ENCODE results near the gene KCNJ18.
"Not testable (repeated sequence)": the region's sequence is repeated elsewhere in the genome, so short reads cannot be mapped to it uniquely, and the experiment has no call there.

The KCNJ18 gene

GRCh38 chr17:21677911-21678310 is 14.4 kb upstream of the KCNJ18 start:
- FAIRE-seq (no peak), DNase-seq (ENCODE audit: insufficient read length, low spot score) (no peak)
- TF ChIP-seq PAX5 (IDR thresholded peaks at IDR 0.05; ENCODE audit: insufficient read depth, low read length, severe bottlenecking) (no peak), SPI1 (IDR thresholded peaks at IDR 0.05; ENCODE audit: low read depth, low read length) (no peak), POLR2AphosphoS5 (IDR thresholded peaks at IDR 0.05; ENCODE audit: low read depth, low read length) (no peak), POU2F2 (IDR thresholded peaks at IDR 0.05; ENCODE audit: low read depth, low read length) (no peak), POLR2A (IDR thresholded peaks at IDR 0.05; ENCODE audit: low read depth, low read length) (no peak), TAF1 (IDR thresholded peaks at IDR 0.05; ENCODE audit: low read depth, low read length) (no peak)

- DNase-seq (ENCODE audit: insufficient read length, low spot score) (no peak), FAIRE-seq (no peak)
- TF ChIP-seq TAF1 (IDR thresholded peaks at IDR 0.05; ENCODE audit: low read depth, low read length) = no peak
- TF ChIP-seq POLR2A (IDR thresholded peaks at IDR 0.05; ENCODE audit: low read depth, low read length) = no peak
- no peak for TF ChIP-seq SPI1 (IDR thresholded peaks at IDR 0.05; ENCODE audit: low read depth, low read length)
- no peak for TF ChIP-seq PAX5 (IDR thresholded peaks at IDR 0.05; ENCODE audit: insufficient read depth, low read length, severe bottlenecking)
- no peak for TF ChIP-seq POU2F2 (IDR thresholded peaks at IDR 0.05; ENCODE audit: low read depth, low read length)
- TF ChIP-seq POLR2AphosphoS5 (IDR thresholded peaks at IDR 0.05; ENCODE audit: low read depth, low read length) = no peak
Observed at GRCh38 chr17:21678393-21679081, 13.8 kb upstream of the KCNJ18 start.

GRCh38 chr17:21679256-21680146 is 12.8 kb upstream of the KCNJ18 start:
- TF ChIP-seq POLR2AphosphoS5 (IDR thresholded peaks at IDR 0.05; ENCODE audit: low read depth, low read length) (no peak), TAF1 (IDR thresholded peaks at IDR 0.05; ENCODE audit: low read depth, low read length) (no peak), PAX5 (IDR thresholded peaks at IDR 0.05; ENCODE audit: insufficient read depth, low read length, severe bottlenecking) (no peak), POU2F2 (IDR thresholded peaks at IDR 0.05; ENCODE audit: low read depth, low read length) (no peak), POLR2A (IDR thresholded peaks at IDR 0.05; ENCODE audit: low read depth, low read length) (no peak), SPI1 (IDR thresholded peaks at IDR 0.05; ENCODE audit: low read depth, low read length) (no peak)
- DNase-seq (ENCODE audit: insufficient read length, low spot score) (no peak), FAIRE-seq (no peak)

GRCh38 chr17:21680366-21680765 is 12.0 kb upstream of the KCNJ18 start:
- DNase-seq (ENCODE audit: insufficient read length, low spot score) = no peak
- no peak for FAIRE-seq
- TF ChIP-seq POLR2A (IDR thresholded peaks at IDR 0.05; ENCODE audit: low read depth, low read length) (no peak), TAF1 (IDR thresholded peaks at IDR 0.05; ENCODE audit: low read depth, low read length) (no peak), POU2F2 (IDR thresholded peaks at IDR 0.05; ENCODE audit: low read depth, low read length) (no peak), SPI1 (IDR thresholded peaks at IDR 0.05; ENCODE audit: low read depth, low read length) (no peak), PAX5 (IDR thresholded peaks at IDR 0.05; ENCODE audit: insufficient read depth, low read length, severe bottlenecking) (no peak), POLR2AphosphoS5 (IDR thresholded peaks at IDR 0.05; ENCODE audit: low read depth, low read length) (no peak)

- FAIRE-seq; DNase-seq (ENCODE audit: insufficient read length, low spot score): not testable (repeated sequence)
Observed at GRCh38 chr17:21680850-21681351, 11.4 kb upstream of the KCNJ18 start.

- not testable (repeated sequence) for DNase-seq (ENCODE audit: insufficient read length, low spot score); FAIRE-seq
Observed at GRCh38 chr17:21681576-21681975, 10.7 kb upstream of the KCNJ18 start.

- not testable (repeated sequence) for DNase-seq (ENCODE audit: insufficient read length, low spot score); FAIRE-seq
Observed at GRCh38 chr17:21682130-21682529, 10.2 kb upstream of the KCNJ18 start.

- DNase-seq (ENCODE audit: insufficient read length, low spot score); FAIRE-seq: not testable (repeated sequence)
Observed at GRCh38 chr17:21683142-21683712, 9.1 kb upstream of the KCNJ18 start.

GRCh38 chr17:21683897-21684296 is 8.4 kb upstream of the KCNJ18 start:
- FAIRE-seq; DNase-seq (ENCODE audit: insufficient read length, low spot score): not testable (repeated sequence)

- not testable (repeated sequence) for FAIRE-seq; DNase-seq (ENCODE audit: insufficient read length, low spot score)
Observed at GRCh38 chr17:21684384-21684783, 7.9 kb upstream of the KCNJ18 start.

- not testable (repeated sequence) for FAIRE-seq; DNase-seq (ENCODE audit: insufficient read length, low spot score)
Observed at GRCh38 chr17:21685061-21685795, 7.1 kb upstream of the KCNJ18 start.
